ENCODE measurements around the gene TSPAN14.

Gene TSPAN14

DNA sequence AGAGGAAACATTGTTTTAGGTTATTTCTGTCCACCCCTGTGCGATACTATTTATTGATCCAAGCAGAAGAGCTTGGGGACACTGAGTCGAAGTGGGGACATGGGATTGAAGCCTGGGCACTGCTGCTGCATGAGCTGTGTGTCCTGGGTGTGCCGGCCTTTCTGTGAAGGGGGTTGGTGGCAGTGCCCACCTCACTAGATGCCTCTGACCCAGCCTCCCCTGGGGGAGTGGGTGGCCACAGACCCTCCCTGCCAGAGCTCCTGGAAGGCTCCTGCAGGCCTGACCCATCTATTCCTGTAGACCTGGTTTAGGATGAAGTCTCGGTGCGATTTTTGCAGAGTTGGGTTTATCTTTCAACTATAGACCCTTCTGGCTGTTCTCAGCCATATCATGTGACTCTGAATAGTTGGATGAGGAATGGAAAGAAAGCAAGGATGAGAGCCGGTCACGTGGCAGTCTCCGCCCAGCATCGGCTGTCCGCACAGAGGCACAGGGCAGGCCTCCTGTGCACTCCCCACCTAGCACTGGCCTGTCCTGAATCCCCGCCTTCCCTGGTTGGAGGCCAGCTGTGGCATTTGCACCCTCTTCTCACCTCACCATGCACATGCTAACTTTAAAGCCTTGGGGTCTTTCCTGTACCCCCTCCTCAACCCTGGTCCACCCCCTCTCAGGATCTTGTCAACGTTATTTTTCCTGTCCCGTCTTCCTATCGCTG is 66.0 kb downstream of the TSPAN14 start:
- Histone ChIP-seq H3K79me2 (ENCODE audit: insufficient read depth, low read length) (no peaks in the 10 kb centered on the region), H2AFZ (ENCODE audit: low read length) (no peak overlapping the region), H3K4me2 (ENCODE audit: low read length) (no peak overlapping the region), H3K9me3 (ENCODE audit: low read length) (no peaks in the 10 kb centered on the region), H4K20me1 (ENCODE audit: insufficient read depth, low read length) (no peaks in the 10 kb centered on the region), H3K9ac (ENCODE audit: low read length) (no peak overlapping the region), H3F3A (ENCODE audit: insufficient read depth, low read length) (no peaks in the 10 kb centered on the region), H3K36me3 (ENCODE audit: insufficient read depth, low read length) (peaks cover 38% of the 10 kb centered on the region; the same call in 1 of the 2 replicates), H3K4me3 (ENCODE audit: low read depth, low read length, poor library complexity, severe bottlenecking) (no peak overlapping the region), H3K27me3 (ENCODE audit: insufficient read depth, low read length) (no peaks in the 10 kb centered on the region), H3K9me2 (ENCODE audit: low read depth, low read length) (no peaks in the 10 kb centered on the region), H3K27ac (ENCODE audit: low read depth, low read length, poor library complexity, severe bottlenecking) (no peak overlapping the region), H3K4me1 (ENCODE audit: insufficient read depth, low read length, severe bottlenecking) (no peaks in the 10 kb centered on the region)
- TF ChIP-seq EZH2 (IDR thresholded peaks at IDR 0.05; ENCODE audit: borderline replicate concordance, low read length) = no peak
- TF ChIP-seq, protein P1, sequence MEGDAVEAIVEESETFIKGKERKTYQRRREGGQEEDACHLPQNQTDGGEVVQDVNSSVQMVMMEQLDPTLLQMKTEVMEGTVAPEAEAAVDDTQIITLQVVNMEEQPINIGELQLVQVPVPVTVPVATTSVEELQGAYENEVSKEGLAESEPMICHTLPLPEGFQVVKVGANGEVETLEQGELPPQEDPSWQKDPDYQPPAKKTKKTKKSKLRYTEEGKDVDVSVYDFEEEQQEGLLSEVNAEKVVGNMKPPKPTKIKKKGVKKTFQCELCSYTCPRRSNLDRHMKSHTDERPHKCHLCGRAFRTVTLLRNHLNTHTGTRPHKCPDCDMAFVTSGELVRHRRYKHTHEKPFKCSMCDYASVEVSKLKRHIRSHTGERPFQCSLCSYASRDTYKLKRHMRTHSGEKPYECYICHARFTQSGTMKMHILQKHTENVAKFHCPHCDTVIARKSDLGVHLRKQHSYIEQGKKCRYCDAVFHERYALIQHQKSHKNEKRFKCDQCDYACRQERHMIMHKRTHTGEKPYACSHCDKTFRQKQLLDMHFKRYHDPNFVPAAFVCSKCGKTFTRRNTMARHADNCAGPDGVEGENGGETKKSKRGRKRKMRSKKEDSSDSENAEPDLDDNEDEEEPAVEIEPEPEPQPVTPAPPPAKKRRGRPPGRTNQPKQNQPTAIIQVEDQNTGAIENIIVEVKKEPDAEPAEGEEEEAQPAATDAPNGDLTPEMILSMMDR (IDR thresholded peaks at IDR 0.05; ENCODE audit: low read length) = no peak

DNA sequence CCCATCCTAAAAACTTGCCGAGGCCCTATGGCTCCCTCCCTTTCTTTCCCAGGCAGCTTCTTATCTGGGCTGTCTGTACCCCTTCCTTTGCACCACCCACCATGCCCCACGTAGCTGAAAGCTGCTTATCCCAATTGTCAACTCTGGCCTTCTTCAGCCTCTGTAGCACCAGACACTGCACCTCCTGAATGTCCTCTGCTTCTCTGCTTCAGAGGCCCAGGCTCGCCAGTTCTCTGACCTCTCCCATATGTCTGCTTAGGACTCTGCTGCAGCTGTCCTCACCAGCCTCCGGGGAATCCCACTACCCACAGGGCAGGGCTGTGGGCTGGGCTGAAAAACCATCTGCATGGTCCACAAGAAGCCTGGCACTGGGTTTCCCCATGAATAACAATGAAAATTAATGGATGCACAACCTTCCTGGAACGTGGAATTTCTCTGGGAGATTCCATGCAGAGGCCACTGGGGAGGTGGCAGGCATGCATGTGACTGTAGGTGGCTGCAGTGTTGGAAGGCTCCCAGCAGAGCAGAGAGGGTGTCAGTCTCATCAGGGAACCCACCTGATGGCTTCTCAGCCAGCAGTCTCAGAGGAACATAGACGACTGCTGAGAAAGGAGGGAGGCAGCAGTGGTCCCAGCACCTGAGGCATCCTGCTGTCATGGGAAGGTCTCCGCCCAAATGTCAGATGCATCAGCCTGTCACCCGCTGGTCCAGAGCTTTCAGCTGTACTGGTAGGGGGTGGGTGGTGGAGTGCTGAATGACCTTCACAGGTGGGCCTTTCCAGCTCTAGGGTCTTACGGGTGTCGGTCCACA is 66.8 kb downstream of the TSPAN14 start:
- no peak overlapping the region for H3K4me2 ChIP-seq (ENCODE audit: low read length)
- H3K27ac ChIP-seq (ENCODE audit: low read depth, low read length, poor library complexity, severe bottlenecking) = no peak overlapping the region
- H3K27me3 ChIP-seq (ENCODE audit: insufficient read depth, low read length) = no peaks in the 10 kb centered on the region
- no peaks in the 10 kb centered on the region for H3K4me1 ChIP-seq (ENCODE audit: insufficient read depth, low read length, severe bottlenecking)
- TF ChIP-seq, protein P1 (IDR thresholded peaks at IDR 0.05; ENCODE audit: low read length) = no peak
- no peak for TF ChIP-seq EZH2 (IDR thresholded peaks at IDR 0.05; ENCODE audit: borderline replicate concordance, low read length)
- no peak overlapping the region for H3K4me3 ChIP-seq (ENCODE audit: low read depth, low read length, poor library complexity, severe bottlenecking)
- H4K20me1 ChIP-seq (ENCODE audit: insufficient read depth, low read length) = no peaks in the 10 kb centered on the region
- H3F3A ChIP-seq (ENCODE audit: insufficient read depth, low read length) = no peaks in the 10 kb centered on the region
- no peak overlapping the region for H3K9ac ChIP-seq (ENCODE audit: low read length)
- no peak overlapping the region for H2AFZ ChIP-seq (ENCODE audit: low read length)
- H3K36me3 ChIP-seq (ENCODE audit: insufficient read depth, low read length) = peaks cover 36% of the 10 kb centered on the region; the same call in 1 of the 2 replicates
- H3K9me2 ChIP-seq (ENCODE audit: low read depth, low read length) = no peaks in the 10 kb centered on the region
- H3K79me2 ChIP-seq (ENCODE audit: insufficient read depth, low read length) = no peaks in the 10 kb centered on the region
- no peaks in the 10 kb centered on the region for H3K9me3 ChIP-seq (ENCODE audit: low read length)

DNA sequence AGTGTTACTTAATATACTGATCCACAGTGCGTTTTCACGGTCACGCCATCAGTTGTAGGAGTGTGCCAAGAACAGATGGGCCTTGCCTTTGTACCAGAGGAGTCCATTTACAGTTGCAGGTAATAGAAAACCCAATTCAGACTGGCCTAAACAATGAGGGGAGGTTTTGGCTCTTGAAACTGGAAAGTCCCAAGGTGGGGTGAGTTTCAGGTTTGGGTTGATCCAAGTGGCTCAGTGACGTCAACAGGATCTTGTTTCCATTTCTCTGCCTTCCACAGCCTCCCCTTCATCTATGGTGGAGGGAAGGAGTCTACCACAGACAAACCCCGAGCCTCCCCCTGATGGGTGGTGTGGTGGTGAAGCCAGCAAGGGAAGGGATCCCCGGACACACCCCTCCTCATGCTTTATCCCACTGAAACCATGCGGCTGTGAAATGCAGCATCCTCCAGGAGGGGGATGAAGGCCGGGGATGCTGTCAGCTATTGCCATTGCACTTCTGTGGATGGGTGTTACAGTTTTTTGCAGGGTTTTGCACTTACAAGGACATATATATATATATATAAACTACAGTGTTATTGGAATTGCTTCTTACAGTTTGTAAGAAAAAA is 68.8 kb downstream of the TSPAN14 start:
- Histone ChIP-seq H3K4me1 (ENCODE audit: insufficient read depth, low read length, severe bottlenecking) (no peaks in the 10 kb centered on the region), H3K79me2 (ENCODE audit: insufficient read depth, low read length) (no peaks in the 10 kb centered on the region), H3K9me2 (ENCODE audit: low read depth, low read length) (no peaks in the 10 kb centered on the region), H2AFZ (ENCODE audit: low read length) (no peak overlapping the region), H3K4me3 (ENCODE audit: low read depth, low read length, poor library complexity, severe bottlenecking) (no peak overlapping the region), H3F3A (ENCODE audit: insufficient read depth, low read length) (no peaks in the 10 kb centered on the region), H4K20me1 (ENCODE audit: insufficient read depth, low read length) (no peaks in the 10 kb centered on the region), H3K4me2 (ENCODE audit: low read length) (no peak overlapping the region), H3K27ac (ENCODE audit: low read depth, low read length, poor library complexity, severe bottlenecking) (no peak overlapping the region), H3K36me3 (ENCODE audit: insufficient read depth, low read length) (peaks cover 17% of the 10 kb centered on the region; the same call in 1 of the 2 replicates), H3K9me3 (ENCODE audit: low read length) (no peaks in the 10 kb centered on the region), H3K9ac (ENCODE audit: low read length) (no peak overlapping the region), H3K27me3 (ENCODE audit: insufficient read depth, low read length) (no peaks in the 10 kb centered on the region)
- TF ChIP-seq EZH2 (IDR thresholded peaks at IDR 0.05; ENCODE audit: borderline replicate concordance, low read length) = no peak
- TF ChIP-seq, protein P1 (IDR thresholded peaks at IDR 0.05; ENCODE audit: low read length) = no peak

Data from OCI-LY1 (cell line).